GM19467 (cell line): Measurements from ENCODE around the gene EIF4E2.
"Not testable (repeated sequence)": the region's sequence is repeated elsewhere in the genome, so short reads cannot be mapped to it uniquely, and the experiment has no call there.

Experiments
- ATAC-seq: cut with Tn5 transposase; IDR thresholded peaks from one replicate; pipeline ENCODE4 v1.9.1; 2021; ENCODE audit warnings: mild to moderate bottlenecking, moderate library complexity; ENCODE audit not compliant: unreplicated experiment

The EIF4E2 gene

GRCh38 chr2:232562515-232563151, 12.1 kb downstream of the EIF4E2 start:
- no peak for ATAC-seq

GRCh38 chr2:232563580-232563979, 13.1 kb downstream of the EIF4E2 start:
- no peak for ATAC-seq

- ATAC-seq, result no peak
These were observed 17.2 kb downstream of the EIF4E2 start for GRCh38 chr2:232567721-232568120.

- no peak for ATAC-seq
These were observed 17.7 kb downstream of the EIF4E2 start for GRCh38 chr2:232568161-232568560.

- no peak for ATAC-seq
These were observed 19.1 kb downstream of the EIF4E2 start for GRCh38 chr2:232569541-232569940.

- ATAC-seq, result not testable (repeated sequence)
These were observed 20.0 kb downstream of the EIF4E2 start for GRCh38 chr2:232570481-232570880.

- no peak for ATAC-seq
These were observed 20.6 kb downstream of the EIF4E2 start for GRCh38 chr2:232571026-232571474.

GRCh38 chr2:232573042-232573441, 22.6 kb downstream of the EIF4E2 start:
- ATAC-seq, result no peak

- no peak for ATAC-seq
These were observed 23.4 kb downstream of the EIF4E2 start for GRCh38 chr2:232573771-232574435.

- ATAC-seq, result no peak
These were observed 24.4 kb downstream of the EIF4E2 start for GRCh38 chr2:232574674-232575403.

- ATAC-seq, result no peak
These were observed 24.9 kb downstream of the EIF4E2 start for GRCh38 chr2:232575404-232575746.

GRCh38 chr2:232576995-232577394, 26.5 kb downstream of the EIF4E2 start:
- no peak for ATAC-seq

- no peak for ATAC-seq
These were observed 27.4 kb downstream of the EIF4E2 start for GRCh38 chr2:232577841-232578240.

GRCh38 chr2:232578626-232579025, 28.1 kb downstream of the EIF4E2 start:
- no peak for ATAC-seq

- ATAC-seq, result no peak
These were observed 30.1 kb downstream of the EIF4E2 start for GRCh38 chr2:232580648-232580981.

- ATAC-seq, result no peak
These were observed 31.2 kb downstream of the EIF4E2 start for GRCh38 chr2:232581725-232582124.

- ATAC-seq, result no peak
These were observed 33.7 kb downstream of the EIF4E2 start for GRCh38 chr2:232584238-232584637.

- ATAC-seq, result no peak
These were observed 36.5 kb downstream of the EIF4E2 start for GRCh38 chr2:232586943-232587505.

- no peak for ATAC-seq
These were observed 37.0 kb downstream of the EIF4E2 start for GRCh38 chr2:232587512-232587911.

- ATAC-seq, result no peak
These were observed 37.5 kb downstream of the EIF4E2 start for GRCh38 chr2:232588031-232588430.

GRCh38 chr2:232588680-232589585, 38.4 kb downstream of the EIF4E2 start:
- ATAC-seq, result no peak
